Liver (tissue), 9 donors: ENCODE data around the gene PRDM1. TPM values are rescaled to one million over a fixed set of nuclear protein-coding genes. Genes with fewer than 3 reads are reported as not detected.

ENCODE experiments used
- DNase-seq: peaks from one replicate; pipeline ENCODE4 v3.0.0-alpha.2; 2017; ENCODE audit warnings: low spot score
- H3K27ac ChIP-seq, 2 donors: one replicate each; pipeline ENCODE4 v1.7.0; 2013; ENCODE audit warnings: inconsistent platforms in 2 of 2, low read length in 2 of 2, control low read depth in 1 of 2, low read depth in 1 of 2, mild to moderate bottlenecking in 1 of 2
- H3K27me3 ChIP-seq, 4 donors: one replicate each; pipeline versions ENCODE4 v1.6.1 to v1.7.0; 2013; ENCODE audit warnings: low read length in 3 of 4, inconsistent platforms in 1 of 4, mild to moderate bottlenecking in 1 of 4, moderate library complexity in 1 of 4; ENCODE audit not compliant: control insufficient read depth in 4 of 4, insufficient read depth in 4 of 4
- H3K36me3 ChIP-seq, 4 donors: one replicate each; pipeline versions ENCODE4 v1.6.1 to v1.7.0; 2013; ENCODE audit warnings: low read length in 3 of 4, mild to moderate bottlenecking in 3 of 4, low read depth in 1 of 4, moderate library complexity in 1 of 4; ENCODE audit not compliant: control insufficient read depth in 4 of 4, insufficient read depth in 3 of 4
- H3K4me1 ChIP-seq, 4 donors: one replicate each; pipeline versions ENCODE4 v1.6.1 to v1.7.0; 2013; ENCODE audit warnings: low read length in 3 of 4, mild to moderate bottlenecking in 3 of 4, moderate library complexity in 1 of 4; ENCODE audit not compliant: control insufficient read depth in 4 of 4, insufficient read depth in 4 of 4
- H3K4me3 ChIP-seq, 3 donors: one replicate each; pipeline versions ENCODE4 v1.6.1 to v1.7.0; 2013; ENCODE audit warnings: low read length in 3 of 3, control low read depth in 1 of 3, low read depth in 1 of 3, mild to moderate bottlenecking in 1 of 3
- H3K9ac ChIP-seq, 2 donors: one replicate each; pipeline ENCODE4 v1.7.0; 2013; ENCODE audit warnings: low read length in 2 of 2, mild to moderate bottlenecking in 2 of 2, moderate library complexity in 2 of 2, control low read depth in 1 of 2, low read depth in 1 of 2
- H3K9me3 ChIP-seq, 4 donors: one replicate each; pipeline versions ENCODE4 v1.6.1 to v1.7.0; 2013; ENCODE audit warnings: low read length in 3 of 4; ENCODE audit not compliant: control insufficient read depth in 4 of 4
- CTCF ChIP-seq: fragments of 150-350 bp; IDR thresholded peaks from 2 replicates; pipeline ENCODE4 v1.5.1; 2017; ENCODE audit warnings: improper control_type of control experiment, low read depth, low read length; ENCODE audit not compliant: missing input control
- EGR1 ChIP-seq, 2 donors: IDR thresholded peaks; 2 replicates each; pipeline ENCODE4 v1.6.1; 2016 to 2018; ENCODE audit warnings: antibody characterized with exemption in 2 of 2, low read depth in 2 of 2
- FOXA1 ChIP-seq: IDR thresholded peaks from 2 replicates; pipeline ENCODE4 v1.6.1; 2016; ENCODE audit warnings: antibody characterized with exemption
- FOXA2 ChIP-seq: IDR thresholded peaks from 2 replicates; pipeline ENCODE4 v1.6.1; 2016; ENCODE audit warnings: antibody characterized with exemption
- GABPA ChIP-seq, 2 donors: IDR thresholded peaks in 1 of 2; conservative IDR thresholded peaks in 1 of 2; 2 replicates each; pipeline ENCODE4 v1.6.1; 2016; ENCODE audit warnings: antibody characterized with exemption in 2 of 2, mild to moderate bottlenecking in 1 of 2, moderate library complexity in 1 of 2
- HNF4A ChIP-seq, 2 donors: conservative IDR thresholded peaks; 2 replicates each; pipeline ENCODE4 v1.6.1; 2016; ENCODE audit warnings: antibody characterized with exemption in 2 of 2, mild to moderate bottlenecking in 2 of 2
- HNF4G ChIP-seq: IDR thresholded peaks from 2 replicates; pipeline ENCODE4 v1.6.1; 2016; ENCODE audit warnings: antibody characterized with exemption
- JUND ChIP-seq, 2 donors: IDR thresholded peaks; 2 replicates each; pipeline ENCODE4 v1.6.1; 2016; ENCODE audit warnings: antibody characterized with exemption in 2 of 2
- NR2F2 ChIP-seq: IDR thresholded peaks from 2 replicates; pipeline ENCODE4 v1.6.1; 2016; ENCODE audit warnings: antibody characterized with exemption
- RAD21 ChIP-seq, 2 donors: IDR thresholded peaks; 2 replicates each; pipeline ENCODE4 v1.6.1; 2016; ENCODE audit warnings: antibody characterized with exemption in 2 of 2, mild to moderate bottlenecking in 2 of 2
- RXRA ChIP-seq, 2 donors: IDR thresholded peaks; 2 replicates each; pipeline ENCODE4 v1.6.1; 2017 to 2018; ENCODE audit warnings: antibody characterized with exemption in 2 of 2, mild to moderate bottlenecking in 1 of 2
- SP1 ChIP-seq: IDR thresholded peaks from 2 replicates; pipeline ENCODE4 v1.6.1; 2018; ENCODE audit warnings: antibody characterized with exemption, mild to moderate bottlenecking
- TAF1 ChIP-seq: conservative IDR thresholded peaks from 2 replicates; pipeline ENCODE4 v1.6.1; 2016; ENCODE audit warnings: antibody characterized with exemption, mild to moderate bottlenecking
- YY1 ChIP-seq: IDR thresholded peaks from 2 replicates; pipeline ENCODE4 v1.6.1; 2016; ENCODE audit warnings: antibody characterized with exemption, mild to moderate bottlenecking
- WGBS: extraction: QIAGEN DNeasy Blood & Tissue Kit; methylation state at CpG from one replicate; pipeline ENCODE4 v1.1.7; 2013; 5-methylcytosine and 5-hydroxymethylcytosine counted together
- polyA plus RNA-seq, 2 donors: library from polyadenylated mRNA; stranded (reverse) in 1 of 2; unstranded in 1 of 2; fragments of 200-250 nt in 1 of 2; fragments of >200 nt in 1 of 2; fragmentation: Nextera tagmentation in 1 of 2; extraction: Ambion mirVana in 1 of 2; gene quantifications; one replicate each; pipeline versions ENCODE4 v1.2.1 to v1.2.3, GENCODE V29; 2013 to 2015
- total RNA-seq, 2 donors: library from RNA; depleted of rRNA; stranded (reverse); fragments of >200 nt; gene quantifications; one replicate each; pipeline ENCODE4 v1.2.3, GENCODE V29; 2014
- TF ChIP-seq, protein P1 (sequence below): IDR thresholded peaks from 2 replicates; pipeline ENCODE4 v1.6.1; 2016; ENCODE audit warnings: antibody characterized with exemption
- TF ChIP-seq, protein P2 (sequence below): IDR thresholded peaks from 2 replicates; pipeline ENCODE4 v1.6.1; 2016; ENCODE audit warnings: antibody characterized with exemption
- TF ChIP-seq, protein P3 (sequence below): IDR thresholded peaks from 2 replicates; pipeline ENCODE4 v1.6.1; 2016; ENCODE audit warnings: antibody characterized with exemption, mild to moderate bottlenecking
- donor health status: healthy.
- donor health status: healthy.
- donor health status: healthy.
- donor health status: healthy.
- donor health status: healthy.

Gene PRDM1
- total and polyA plus RNA-seq, 4 donors, result 0.37 to 2.8 (median 0.65) TPM

DNA sequence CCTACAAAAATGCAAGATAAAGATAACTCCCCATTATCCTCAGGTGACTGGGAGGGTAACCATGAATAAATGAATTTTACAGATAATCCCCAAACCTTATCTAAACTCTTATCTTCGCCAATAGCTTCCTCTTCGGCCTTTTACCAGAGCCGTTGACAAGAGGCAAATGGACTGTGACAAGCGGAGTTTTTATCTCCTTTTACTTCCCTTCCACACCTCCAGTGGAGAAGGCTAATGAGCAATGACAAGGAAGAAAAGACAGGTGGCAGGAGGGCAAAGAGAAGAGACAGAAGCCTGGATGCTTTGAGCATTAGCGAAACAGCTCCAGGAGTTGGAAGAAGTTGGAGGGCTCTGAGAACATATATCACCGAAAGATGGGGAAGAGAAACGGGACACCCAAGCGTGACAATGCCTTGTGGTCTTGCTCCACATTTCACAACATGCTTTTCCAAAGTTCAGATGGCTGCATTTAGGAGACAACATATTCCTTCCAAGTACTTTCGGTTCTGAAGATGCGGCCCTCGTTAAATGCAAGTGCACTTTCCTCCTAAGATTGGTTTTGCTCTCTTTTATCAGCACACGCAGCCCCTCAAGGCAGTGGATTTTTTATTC, 69.2 kb downstream of the PRDM1 start:
- no peak for TF ChIP-seq HNF4A (conservative IDR thresholded peaks at IDR 0.05)
- no peak for TF ChIP-seq YY1
- no peak for TF ChIP-seq FOXA1
- TF ChIP-seq NR2F2, result no peak
- TF ChIP-seq, protein P1, sequence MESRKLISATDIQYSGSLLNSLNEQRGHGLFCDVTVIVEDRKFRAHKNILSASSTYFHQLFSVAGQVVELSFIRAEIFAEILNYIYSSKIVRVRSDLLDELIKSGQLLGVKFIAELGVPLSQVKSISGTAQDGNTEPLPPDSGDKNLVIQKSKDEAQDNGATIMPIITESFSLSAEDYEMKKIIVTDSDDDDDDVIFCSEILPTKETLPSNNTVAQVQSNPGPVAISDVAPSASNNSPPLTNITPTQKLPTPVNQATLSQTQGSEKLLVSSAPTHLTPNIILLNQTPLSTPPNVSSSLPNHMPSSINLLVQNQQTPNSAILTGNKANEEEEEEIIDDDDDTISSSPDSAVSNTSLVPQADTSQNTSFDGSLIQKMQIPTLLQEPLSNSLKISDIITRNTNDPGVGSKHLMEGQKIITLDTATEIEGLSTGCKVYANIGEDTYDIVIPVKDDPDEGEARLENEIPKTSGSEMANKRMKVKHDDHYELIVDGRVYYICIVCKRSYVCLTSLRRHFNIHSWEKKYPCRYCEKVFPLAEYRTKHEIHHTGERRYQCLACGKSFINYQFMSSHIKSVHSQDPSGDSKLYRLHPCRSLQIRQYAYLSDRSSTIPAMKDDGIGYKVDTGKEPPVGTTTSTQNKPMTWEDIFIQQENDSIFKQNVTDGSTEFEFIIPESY, result no peak
- H3K36me3 ChIP-seq, result no peaks in the 10 kb centered on the region
- DNase-seq, result no peak
- H3K27ac ChIP-seq, result no peak overlapping the region
- H3K9ac ChIP-seq, result no peak overlapping the region
- WGBS, result 74% methylated on average over 12 of the region's 12 CpGs
- no peak overlapping the region for H3K4me3 ChIP-seq
- H3K9me3 ChIP-seq, result no peaks in the 10 kb centered on the region
- no peaks in the 10 kb centered on the region for H3K4me1 ChIP-seq
- no peaks in the 10 kb centered on the region for H3K27me3 ChIP-seq

GRCh38 chr6:106156413-106156812, 70.3 kb downstream of the PRDM1 start:
- WGBS, result 91% methylated on average over 3 of the region's 3 CpGs
- TF ChIP-seq RXRA (IDR thresholded peaks at IDR 0.05), result no peak
- no peak for TF ChIP-seq EGR1 (IDR thresholded peaks at IDR 0.05; ENCODE audit: low read depth in 2 of 2)
- TF ChIP-seq, protein P2, sequence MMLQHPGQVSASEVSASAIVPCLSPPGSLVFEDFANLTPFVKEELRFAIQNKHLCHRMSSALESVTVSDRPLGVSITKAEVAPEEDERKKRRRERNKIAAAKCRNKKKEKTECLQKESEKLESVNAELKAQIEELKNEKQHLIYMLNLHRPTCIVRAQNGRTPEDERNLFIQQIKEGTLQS, result no peak
- no peak for TF ChIP-seq YY1
- TF ChIP-seq HNF4G, result no peak
- TF ChIP-seq RAD21 (IDR thresholded peaks at IDR 0.05), result no peak
- TF ChIP-seq SP1, result no peak
- TF ChIP-seq NR2F2, result no peak
- no peak for TF ChIP-seq HNF4A (conservative IDR thresholded peaks at IDR 0.05)
- TF ChIP-seq CTCF, result no peak
- TF ChIP-seq FOXA1, result no peak
- no peak for TF ChIP-seq TAF1
- TF ChIP-seq JUND (IDR thresholded peaks at IDR 0.05), result no peak
- no peak for TF ChIP-seq GABPA (IDR thresholded peaks at IDR 0.05 in 1 of 2, conservative IDR thresholded peaks at IDR 0.05 in 1 of 2)
- no peak for TF ChIP-seq FOXA2
- TF ChIP-seq, protein P3, sequence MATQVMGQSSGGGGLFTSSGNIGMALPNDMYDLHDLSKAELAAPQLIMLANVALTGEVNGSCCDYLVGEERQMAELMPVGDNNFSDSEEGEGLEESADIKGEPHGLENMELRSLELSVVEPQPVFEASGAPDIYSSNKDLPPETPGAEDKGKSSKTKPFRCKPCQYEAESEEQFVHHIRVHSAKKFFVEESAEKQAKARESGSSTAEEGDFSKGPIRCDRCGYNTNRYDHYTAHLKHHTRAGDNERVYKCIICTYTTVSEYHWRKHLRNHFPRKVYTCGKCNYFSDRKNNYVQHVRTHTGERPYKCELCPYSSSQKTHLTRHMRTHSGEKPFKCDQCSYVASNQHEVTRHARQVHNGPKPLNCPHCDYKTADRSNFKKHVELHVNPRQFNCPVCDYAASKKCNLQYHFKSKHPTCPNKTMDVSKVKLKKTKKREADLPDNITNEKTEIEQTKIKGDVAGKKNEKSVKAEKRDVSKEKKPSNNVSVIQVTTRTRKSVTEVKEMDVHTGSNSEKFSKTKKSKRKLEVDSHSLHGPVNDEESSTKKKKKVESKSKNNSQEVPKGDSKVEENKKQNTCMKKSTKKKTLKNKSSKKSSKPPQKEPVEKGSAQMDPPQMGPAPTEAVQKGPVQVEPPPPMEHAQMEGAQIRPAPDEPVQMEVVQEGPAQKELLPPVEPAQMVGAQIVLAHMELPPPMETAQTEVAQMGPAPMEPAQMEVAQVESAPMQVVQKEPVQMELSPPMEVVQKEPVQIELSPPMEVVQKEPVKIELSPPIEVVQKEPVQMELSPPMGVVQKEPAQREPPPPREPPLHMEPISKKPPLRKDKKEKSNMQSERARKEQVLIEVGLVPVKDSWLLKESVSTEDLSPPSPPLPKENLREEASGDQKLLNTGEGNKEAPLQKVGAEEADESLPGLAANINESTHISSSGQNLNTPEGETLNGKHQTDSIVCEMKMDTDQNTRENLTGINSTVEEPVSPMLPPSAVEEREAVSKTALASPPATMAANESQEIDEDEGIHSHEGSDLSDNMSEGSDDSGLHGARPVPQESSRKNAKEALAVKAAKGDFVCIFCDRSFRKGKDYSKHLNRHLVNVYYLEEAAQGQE, result no peak

More at GRCh38 chr6:106156413-106156812, 70.3 kb downstream of the PRDM1 start:
- Histone ChIP-seq H3K9me3 (no peaks in the 10 kb centered on the region), H3K27ac (no peak overlapping the region), H3K4me3 (no peak overlapping the region), H3K27me3 (no peaks in the 10 kb centered on the region), H3K36me3 (no peaks in the 10 kb centered on the region), H3K9ac (no peak overlapping the region), H3K4me1 (no peaks in the 10 kb centered on the region)
- no peak for DNase-seq
